ENCODE measurements around the gene ENDOV. TPM values are rescaled to one million over a fixed set of nuclear protein-coding genes. Genes with fewer than 3 reads are reported as not detected.

ENDOV gene
- total RNA-seq, 2 experiments from 2014 or later: 16.6 to 17.1 TPM

- H3K36me3 Mint-ChIP-seq (ENCODE audit: low read depth): peaks cover 12% of the 10 kb centered on the region
- DNase-seq: no peak
- ChIA-PET POLR2A (no interaction called here), CTCF (interaction anchor here (1.8 kb wide), 1 partner anchor 10 kb away, joined by 5 read pairs; no protein-coding TSS in a partner anchor)
- H3K4me3 Mint-ChIP-seq: no peak overlapping the region
- no peak overlapping the region for H3K27ac Mint-ChIP-seq
- H3K4me1 Mint-ChIP-seq: peaks cover 12% of the 10 kb centered on the region
- H3K27me3 Mint-ChIP-seq: peaks cover 10% of the 10 kb centered on the region
- no peaks in the 10 kb centered on the region for H3K9me3 Mint-ChIP-seq
Observed at GRCh38 chr17:80465327-80465974, 50.5 kb downstream of the ENDOV start.

GRCh38 chr17:80466188-80466705 lies 51.3 kb downstream of the ENDOV start:
- Mint-ChIP-seq H3K27me3 (peaks cover 8% of the 10 kb centered on the region), H3K4me1 (peaks cover 12% of the 10 kb centered on the region), H3K27ac (no peak overlapping the region), H3K36me3 (ENCODE audit: low read depth) (peaks cover 13% of the 10 kb centered on the region), H3K4me3 (no peak overlapping the region), H3K9me3 (no peaks in the 10 kb centered on the region)
- no peak for DNase-seq
- POLR2A ChIA-PET: no interaction called here
- CTCF ChIA-PET: no interaction called here

GRCh38 chr17:80468242-80468641 lies 53.3 kb downstream of the ENDOV start:
- Mint-ChIP-seq H3K36me3 (ENCODE audit: low read depth) (peaks cover 29% of the 10 kb centered on the region), H3K4me3 (no peak overlapping the region), H3K4me1 (peaks cover 30% of the 10 kb centered on the region), H3K27ac (no peak overlapping the region), H3K27me3 (peaks cover 8% of the 10 kb centered on the region), H3K9me3 (no peaks in the 10 kb centered on the region)
- ChIA-PET CTCF (interaction anchor here (1.4 to 1.5 kb wide), 2 partner anchors 7 to 13 kb away, joined by 4 to 6 read pairs; no protein-coding TSS in a partner anchor), POLR2A (no interaction called here)
- DNase-seq: no peak

DNA sequence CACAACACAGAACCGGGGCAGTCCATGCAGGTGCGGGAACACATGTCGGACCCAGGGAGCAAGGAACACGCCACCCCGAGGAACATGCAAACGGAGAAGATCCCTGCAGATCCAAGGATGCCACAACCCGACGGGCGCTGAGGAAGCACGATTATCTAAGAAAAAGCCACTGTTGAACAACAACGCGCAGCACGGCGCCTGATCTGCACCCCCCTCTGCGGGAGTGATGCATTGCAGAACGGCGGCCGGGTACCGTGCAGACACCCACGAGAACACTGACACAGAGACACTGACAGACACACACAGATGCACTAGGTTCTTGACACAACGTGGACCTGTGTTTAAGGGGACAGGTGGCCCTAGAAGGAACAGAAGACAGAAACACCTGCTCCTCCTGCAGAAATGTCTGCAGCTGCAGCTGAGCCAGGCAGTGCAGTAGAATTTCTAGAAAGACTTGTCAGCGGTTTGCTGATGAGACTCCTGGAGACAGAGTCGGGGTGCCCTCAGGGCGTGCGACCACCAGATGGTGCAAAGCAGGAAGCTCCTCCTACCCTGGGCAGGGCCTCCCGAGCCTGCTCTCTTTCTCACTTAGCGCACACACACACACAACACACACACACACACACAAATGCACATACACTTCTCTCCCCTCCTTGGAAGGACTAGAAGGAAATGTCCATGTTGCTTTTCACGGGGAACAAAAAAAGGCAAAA lies 54.0 kb downstream of the ENDOV start:
- ChIA-PET CTCF (interaction anchor here (1.4 kb wide), 1 partner anchor 14 kb away, joined by 6 read pairs; no protein-coding TSS in a partner anchor), POLR2A (no interaction called here)
- Mint-ChIP-seq H3K9me3 (no peaks in the 10 kb centered on the region), H3K36me3 (ENCODE audit: low read depth) (peaks cover 30% of the 10 kb centered on the region), H3K27me3 (peaks cover 8% of the 10 kb centered on the region), H3K4me3 (no peak overlapping the region), H3K4me1 (peaks cover 32% of the 10 kb centered on the region), H3K27ac (no peak overlapping the region)
- DNase-seq: no peak

GRCh38 chr17:80469667-80470066 lies 54.7 kb downstream of the ENDOV start:
- H3K4me3 Mint-ChIP-seq: no peak overlapping the region
- ChIA-PET CTCF (no interaction called here), POLR2A (no interaction called here)

DNA sequence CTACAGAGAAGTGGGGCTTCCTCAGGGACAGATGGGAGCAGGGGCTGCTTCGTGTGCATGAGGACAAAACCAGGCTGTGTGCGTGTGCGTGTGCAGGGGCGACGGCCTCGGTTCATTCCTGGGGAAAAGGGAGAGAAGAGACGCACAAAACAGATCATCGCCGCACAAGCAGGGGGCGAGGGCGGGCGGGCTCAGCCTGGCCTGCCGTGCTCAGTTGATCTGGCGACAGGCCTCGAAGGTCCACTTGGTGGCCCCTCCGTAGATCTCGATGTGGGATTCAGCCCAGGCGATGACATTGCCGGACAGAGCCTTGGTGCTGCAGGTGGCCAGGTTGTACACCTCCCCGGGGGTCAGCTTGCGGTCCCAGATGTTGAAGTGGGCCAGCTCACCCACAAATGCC lies 55.6 kb downstream of the ENDOV start:
- DNase-seq: no peak
- Mint-ChIP-seq H3K27ac (no peak overlapping the region), H3K36me3 (ENCODE audit: low read depth) (peaks cover 37% of the 10 kb centered on the region), H3K4me1 (peaks cover 49% of the 10 kb centered on the region), H3K9me3 (no peaks in the 10 kb centered on the region), H3K4me3 (no peak overlapping the region), H3K27me3 (peaks cover 25% of the 10 kb centered on the region)
- ChIA-PET POLR2A (no interaction called here), CTCF (interaction anchor here (0.9 kb wide), 1 partner anchor 499 kb away, joined by 3 read pairs; no protein-coding TSS in a partner anchor)

More at GRCh38 chr17:80469667-80470066, 54.7 kb downstream of the ENDOV start:
- Mint-ChIP-seq H3K9me3 (no peaks in the 10 kb centered on the region), H3K4me1 (peaks cover 40% of the 10 kb centered on the region), H3K27me3 (peaks cover 15% of the 10 kb centered on the region), H3K36me3 (ENCODE audit: low read depth) (peaks cover 34% of the 10 kb centered on the region), H3K27ac (no peak overlapping the region)
- DNase-seq: no peak

- POLR2A ChIA-PET: no interaction called here
- CTCF ChIA-PET: interaction anchor here (1.2 kb wide), 1 partner anchor 428 kb away, joined by 3 read pairs; no protein-coding TSS in a partner anchor
- Mint-ChIP-seq H3K36me3 (ENCODE audit: low read depth) (peaks cover 37% of the 10 kb centered on the region), H3K4me1 (peaks cover 49% of the 10 kb centered on the region), H3K4me3 (no peak overlapping the region), H3K9me3 (no peaks in the 10 kb centered on the region), H3K27me3 (peaks cover 25% of the 10 kb centered on the region), H3K27ac (no peak overlapping the region)
- DNase-seq: peak; percentile 29
Observed at GRCh38 chr17:80471922-80472321, 57.0 kb downstream of the ENDOV start.

DNA sequence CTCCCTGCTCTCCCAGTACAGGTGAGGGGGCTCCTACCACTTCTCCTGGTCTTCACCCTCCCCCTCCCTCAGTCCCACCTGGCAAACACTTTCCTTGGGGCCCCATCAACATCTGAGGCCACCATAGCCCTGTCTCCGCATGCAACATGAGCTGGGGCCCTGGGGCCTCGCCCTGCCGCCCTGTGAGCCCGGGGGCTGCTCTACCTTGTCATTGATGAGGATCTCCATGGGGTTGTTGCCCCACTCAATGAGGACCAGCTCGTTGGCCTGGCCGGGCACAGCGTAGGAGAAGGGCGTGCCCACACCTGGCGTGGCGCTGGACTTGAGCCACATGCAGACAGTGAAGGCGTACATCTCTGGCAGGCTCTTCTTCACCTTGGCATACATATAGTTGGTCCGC lies 58.0 kb downstream of the ENDOV start:
- peaks cover 36% of the 10 kb centered on the region for H3K36me3 Mint-ChIP-seq (ENCODE audit: low read depth)
- ChIA-PET CTCF (interaction anchor here (0.8 to 1.2 kb wide), 3 partner anchors 18 to 428 kb away, joined by 3 read pairs; no protein-coding TSS in a partner anchor), POLR2A (no interaction called here)
- H3K9me3 Mint-ChIP-seq: no peaks in the 10 kb centered on the region
- H3K4me1 Mint-ChIP-seq: peaks cover 47% of the 10 kb centered on the region
- H3K4me3 Mint-ChIP-seq: peak overlapping the region; percentile 32
- DNase-seq: no peak
- no peak overlapping the region for H3K27ac Mint-ChIP-seq
- peaks cover 19% of the 10 kb centered on the region for H3K27me3 Mint-ChIP-seq

DNA sequence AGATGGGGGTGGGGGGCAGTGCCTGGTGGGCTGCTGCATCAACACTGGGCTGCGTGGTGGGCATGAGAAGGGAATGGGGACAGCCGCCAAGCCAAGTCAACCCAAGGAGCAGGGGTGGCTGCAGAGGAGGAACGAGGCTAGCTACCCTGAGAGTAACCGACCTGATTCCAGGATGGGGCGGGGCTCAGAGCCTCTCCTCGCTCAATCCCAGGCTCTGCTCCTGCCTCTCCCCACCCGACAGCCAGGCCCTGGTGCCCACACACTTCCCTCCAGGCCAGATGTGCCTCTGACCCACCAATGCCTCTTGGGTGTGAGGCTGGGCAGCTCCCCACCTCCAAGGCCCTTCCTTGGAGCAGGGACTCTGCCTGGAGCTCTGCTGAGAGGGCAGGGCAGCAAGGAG lies 58.7 kb downstream of the ENDOV start:
- ChIA-PET POLR2A (no interaction called here), CTCF (interaction anchor here (0.8 to 1.1 kb wide), 3 partner anchors 19 to 428 kb away, joined by 3 read pairs; no protein-coding TSS in a partner anchor)
- no peak for DNase-seq
- Mint-ChIP-seq H3K4me1 (peaks cover 46% of the 10 kb centered on the region), H3K4me3 (peak overlapping the region; percentile 81), H3K36me3 (ENCODE audit: low read depth) (peaks cover 34% of the 10 kb centered on the region), H3K9me3 (no peaks in the 10 kb centered on the region), H3K27me3 (peaks cover 21% of the 10 kb centered on the region), H3K27ac (no peak overlapping the region)

DNA sequence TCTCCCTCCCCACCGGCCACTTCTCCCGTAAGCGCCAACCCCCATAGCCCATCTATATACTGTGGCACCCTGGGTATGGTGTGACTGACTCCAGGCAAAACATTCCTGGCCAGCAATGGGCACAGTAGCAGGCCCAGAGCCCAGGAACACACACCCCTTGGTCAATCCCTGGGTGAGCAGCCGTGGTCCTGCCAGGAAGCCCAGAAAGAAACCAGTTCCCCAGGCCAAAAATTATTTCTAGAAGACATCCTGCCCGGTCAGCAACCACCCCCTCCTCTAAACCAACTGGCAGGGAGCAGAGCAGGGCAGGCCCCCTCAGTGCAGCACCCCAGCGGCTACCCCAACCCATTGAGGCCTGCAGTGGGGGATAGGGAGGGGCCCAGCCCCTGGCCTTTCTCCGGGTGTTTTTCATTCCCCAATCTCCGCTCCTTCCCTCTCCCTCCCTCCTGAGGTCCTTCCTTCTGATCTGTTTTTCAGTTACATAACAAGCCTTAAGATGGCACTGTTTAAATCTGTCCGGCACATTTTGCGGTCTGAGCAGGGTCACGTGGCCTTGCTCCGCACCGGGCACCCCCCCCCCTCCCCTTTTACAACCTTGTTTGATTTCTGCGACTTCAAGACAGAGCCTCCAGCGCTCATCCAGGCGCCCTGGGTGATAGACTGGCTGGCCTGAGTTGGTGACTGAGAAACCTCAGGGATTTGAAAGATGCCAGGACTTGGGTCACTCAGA lies 59.4 kb downstream of the ENDOV start:
- Mint-ChIP-seq H3K36me3 (ENCODE audit: low read depth) (peaks cover 29% of the 10 kb centered on the region), H3K27me3 (peaks cover 26% of the 10 kb centered on the region), H3K4me3 (peak overlapping the region; percentile 81), H3K27ac (peak overlapping the region; percentile 83), H3K9me3 (no peaks in the 10 kb centered on the region), H3K4me1 (peaks cover 46% of the 10 kb centered on the region)
- CTCF ChIA-PET: interaction anchor here (1.0 to 1.8 kb wide), 3 partner anchors 10 to 222 kb away, joined by 3 to 5 read pairs (median 3); no protein-coding TSS in a partner anchor
- peak; percentile 71 for DNase-seq
- POLR2A ChIA-PET: no interaction called here

GRCh38 chr17:80474961-80475909 lies 60.3 kb downstream of the ENDOV start:
- POLR2A ChIA-PET: interaction anchor here (0.6 kb wide), 1 partner anchor 70 kb away, joined by 4 read pairs; the partner anchor contains the start of gene RPTOR
- no peak for DNase-seq
- H3K36me3 Mint-ChIP-seq (ENCODE audit: low read depth): peaks cover 27% of the 10 kb centered on the region
- peaks cover 45% of the 10 kb centered on the region for H3K4me1 Mint-ChIP-seq
- peaks cover 34% of the 10 kb centered on the region for H3K27me3 Mint-ChIP-seq
- CTCF ChIA-PET: interaction anchor here (0.5 to 1.8 kb wide), 6 partner anchors 8 to 100 kb away, joined by 3 to 5 read pairs (median 3); no protein-coding TSS in a partner anchor
- peak overlapping the region; percentile 83 for H3K27ac Mint-ChIP-seq
- peak overlapping the region; percentile 81 for H3K4me3 Mint-ChIP-seq
- H3K9me3 Mint-ChIP-seq: no peaks in the 10 kb centered on the region
